Activated CD8-positive, alpha-beta T cell treated with anti-CD3 and anti-CD28 coated beads for 36 hours (primary cell): Measurements from ENCODE around the gene WDR26. TPM values are rescaled to one million over a fixed set of nuclear protein-coding genes. Genes with fewer than 3 reads are reported as not detected.
A peak's percentile ranks its signal among the peaks of the same experiment; 100 is the strongest.

Experiments
- ATAC-seq: fragments of 200-7000 bp; cut with Tn5 transposase; one replicate; pipeline ENCODE4 v1.10.0; 2021; ENCODE audit warnings: mild to moderate bottlenecking, moderate library complexity
- CTCF ChIA-PET: fragments of 350-600 bp; sonication (Branson Sonifier 250); formaldehyde crosslinking; loops from one replicate; lab custom pipeline; 2021; ENCODE audit warnings: antibody characterized with exemption; lab: Charles Lee
- POLR2A ChIA-PET: fragments of 350-600 bp; sonication (Branson Sonifier 250); formaldehyde crosslinking; loops from one replicate; lab custom pipeline; 2021; ENCODE audit warnings: antibody characterized with exemption; lab: Charles Lee
- DNase-seq: peaks from one replicate; pipeline ENCODE4 v3.0.0-alpha.2; 2020
- H3K27ac Mint-ChIP-seq: one replicate; pipeline ENCODE4 v1.8.0; 2021; ENCODE audit warnings: mild to moderate bottlenecking, mixed read lengths
- H3K27me3 Mint-ChIP-seq: one replicate; pipeline ENCODE4 v1.8.0; 2021; ENCODE audit warnings: mixed read lengths
- H3K36me3 Mint-ChIP-seq: one replicate; pipeline ENCODE4 v1.8.0; 2021; ENCODE audit warnings: low read depth, mixed read lengths
- H3K4me1 Mint-ChIP-seq: one replicate; pipeline ENCODE4 v1.8.0; 2021; ENCODE audit warnings: low read depth, mixed read lengths
- H3K4me3 Mint-ChIP-seq: one replicate; pipeline ENCODE4 v1.8.0; 2021; ENCODE audit warnings: mild to moderate bottlenecking, moderate library complexity, mixed read lengths
- H3K9me3 Mint-ChIP-seq: one replicate; pipeline ENCODE4 v1.8.0; 2021; ENCODE audit warnings: mixed read lengths
- intact Hi-C: fragments of 100-400 bp; cut with micrococcal nuclease; formaldehyde crosslinking; loops from one replicate; pipeline ENCODE4 v1.10.0; 2022
- total RNA-seq, 2 experiments: library from RNA; stranded (reverse); gene quantifications; one replicate each; pipeline ENCODE4 v1.2.3, GENCODE V29; 2021
- TF ChIP-seq, protein P1 (sequence below): fragments of 200-600 bp; IDR thresholded peaks from one replicate; pipeline ENCODE4 v1.8.0; 2022; ENCODE audit warnings: antibody characterized with exemption, mild to moderate bottlenecking

The WDR26 gene
- total RNA-seq, 2 experiments from 2014 or later = 75.2 to 75.8 TPM

DNA sequence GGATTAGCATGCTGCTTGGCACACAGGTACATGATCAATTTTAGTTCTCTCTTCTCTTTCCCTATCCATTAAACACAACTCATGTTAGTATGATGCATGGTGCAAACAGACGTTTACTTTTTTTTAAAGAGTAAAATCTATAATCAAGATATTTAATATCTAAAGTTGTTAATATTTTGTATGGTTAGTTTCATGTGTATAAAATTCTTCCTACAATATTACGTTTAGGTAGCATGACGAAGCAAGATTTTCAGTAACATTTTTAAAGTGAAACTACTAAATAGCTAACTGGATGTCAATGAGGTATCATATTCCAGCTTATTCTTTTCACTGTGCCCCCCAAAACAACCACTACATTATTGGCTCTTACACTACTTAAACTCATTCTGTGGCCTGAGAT, 41.3 kb downstream of the WDR26 start:
- Mint-ChIP-seq H3K27ac (peak overlapping the region; percentile 31), H3K9me3 (no peaks in the 10 kb centered on the region), H3K4me3 (no peak overlapping the region), H3K36me3 (peaks cover 72% of the 10 kb centered on the region), H3K27me3 (no peaks in the 10 kb centered on the region), H3K4me1 (peaks cover 31% of the 10 kb centered on the region)
- intact Hi-C loops = no loop called here
- ATAC-seq = no peak
- DNase-seq = no peak
- ChIA-PET POLR2A (no interaction called here), CTCF (interaction anchor here (0.6 to 1.5 kb wide), 2 partner anchors 10 kb away, joined by 3 to 5 read pairs; no protein-coding TSS in a partner anchor)
- TF ChIP-seq, protein P1, sequence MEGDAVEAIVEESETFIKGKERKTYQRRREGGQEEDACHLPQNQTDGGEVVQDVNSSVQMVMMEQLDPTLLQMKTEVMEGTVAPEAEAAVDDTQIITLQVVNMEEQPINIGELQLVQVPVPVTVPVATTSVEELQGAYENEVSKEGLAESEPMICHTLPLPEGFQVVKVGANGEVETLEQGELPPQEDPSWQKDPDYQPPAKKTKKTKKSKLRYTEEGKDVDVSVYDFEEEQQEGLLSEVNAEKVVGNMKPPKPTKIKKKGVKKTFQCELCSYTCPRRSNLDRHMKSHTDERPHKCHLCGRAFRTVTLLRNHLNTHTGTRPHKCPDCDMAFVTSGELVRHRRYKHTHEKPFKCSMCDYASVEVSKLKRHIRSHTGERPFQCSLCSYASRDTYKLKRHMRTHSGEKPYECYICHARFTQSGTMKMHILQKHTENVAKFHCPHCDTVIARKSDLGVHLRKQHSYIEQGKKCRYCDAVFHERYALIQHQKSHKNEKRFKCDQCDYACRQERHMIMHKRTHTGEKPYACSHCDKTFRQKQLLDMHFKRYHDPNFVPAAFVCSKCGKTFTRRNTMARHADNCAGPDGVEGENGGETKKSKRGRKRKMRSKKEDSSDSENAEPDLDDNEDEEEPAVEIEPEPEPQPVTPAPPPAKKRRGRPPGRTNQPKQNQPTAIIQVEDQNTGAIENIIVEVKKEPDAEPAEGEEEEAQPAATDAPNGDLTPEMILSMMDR = no peak

GRCh38 chr1:224392411-224393249, 42.0 kb downstream of the WDR26 start:
- ATAC-seq (peak; percentile 83), DNase-seq (no peak)
- Mint-ChIP-seq H3K4me1 (peaks cover 38% of the 10 kb centered on the region), H3K4me3 (no peak overlapping the region), H3K27ac (peak overlapping the region; percentile 75), H3K36me3 (peaks cover 71% of the 10 kb centered on the region), H3K27me3 (no peaks in the 10 kb centered on the region), H3K9me3 (no peaks in the 10 kb centered on the region)
- TF ChIP-seq, protein P1 = no peak
- intact Hi-C loops = no loop called here
- POLR2A ChIA-PET = no interaction called here
- CTCF ChIA-PET = interaction anchor here (0.6 kb wide), 1 partner anchor 9 kb away, joined by 3 read pairs; no protein-coding TSS in a partner anchor

DNA sequence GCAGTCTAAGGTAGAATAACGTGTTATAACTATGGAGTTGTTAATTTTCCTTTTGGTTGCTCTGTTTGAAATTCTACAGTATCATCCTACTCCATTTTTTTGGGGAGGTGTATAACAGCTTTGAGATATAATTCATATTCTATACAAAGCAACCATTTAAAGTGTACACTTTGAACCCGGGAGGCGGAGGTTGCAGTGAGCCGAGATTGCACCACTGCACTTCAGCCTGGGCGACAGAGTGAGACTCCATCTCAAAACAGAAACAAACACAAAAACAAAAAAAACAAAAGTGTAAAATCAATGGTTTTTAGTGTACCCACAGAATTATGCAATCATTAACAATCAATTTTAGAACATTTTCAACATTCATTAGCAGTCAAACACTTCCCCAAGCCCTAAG, 44.1 kb downstream of the WDR26 start:
- intact Hi-C loops = no loop called here
- H3K27me3 Mint-ChIP-seq = no peaks in the 10 kb centered on the region
- H3K27ac Mint-ChIP-seq = no peak overlapping the region
- peaks cover 62% of the 10 kb centered on the region for H3K36me3 Mint-ChIP-seq
- no peaks in the 10 kb centered on the region for H3K9me3 Mint-ChIP-seq
- CTCF ChIA-PET = interaction anchor here (1.0 kb wide), 1 partner anchor 27 kb away, joined by 3 read pairs; no protein-coding TSS in a partner anchor
- peaks cover 51% of the 10 kb centered on the region for H3K4me1 Mint-ChIP-seq
- TF ChIP-seq, protein P1 = no peak
- H3K4me3 Mint-ChIP-seq = no peak overlapping the region
- POLR2A ChIA-PET = interaction anchor here (1.0 kb wide), 2 partner anchors 22 to 32 kb away, joined by 3 read pairs; no protein-coding TSS in a partner anchor
- no peak for ATAC-seq
- DNase-seq = no peak

DNA sequence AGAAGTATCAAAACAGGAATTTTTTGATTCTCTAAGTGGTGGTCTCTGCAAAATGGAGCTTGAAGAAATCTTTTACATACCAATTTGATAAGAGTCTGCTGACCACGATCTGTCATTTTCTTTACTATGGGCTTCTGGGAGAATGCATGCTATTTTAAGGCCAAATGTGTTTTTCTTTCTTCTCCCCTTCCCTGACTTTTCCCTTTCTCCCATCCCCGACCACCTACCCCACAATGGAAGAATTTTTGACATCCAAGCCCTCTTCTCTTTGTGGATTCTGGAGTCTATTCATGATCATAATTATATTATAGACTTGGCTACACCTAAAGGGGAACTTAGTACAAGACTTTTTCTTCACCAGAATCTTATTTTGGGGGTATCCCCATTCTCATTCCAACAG, 46.7 kb downstream of the WDR26 start:
- H3K9me3 Mint-ChIP-seq = no peaks in the 10 kb centered on the region
- ATAC-seq = no peak
- ChIA-PET CTCF (interaction anchor here (0.9 to 2.8 kb wide), 5 partner anchors 9 to 30 kb away, joined by 3 to 9 read pairs (median 3); no protein-coding TSS in a partner anchor), POLR2A (interaction anchor here (0.7 to 1.3 kb wide), 4 partner anchors 10 to 41 kb away, joined by 3 to 4 read pairs (median 3); no protein-coding TSS in a partner anchor)
- intact Hi-C loops = no loop called here
- no peak overlapping the region for H3K27ac Mint-ChIP-seq
- peaks cover 63% of the 10 kb centered on the region for H3K36me3 Mint-ChIP-seq
- H3K4me3 Mint-ChIP-seq = no peak overlapping the region
- DNase-seq = no peak
- H3K27me3 Mint-ChIP-seq = no peaks in the 10 kb centered on the region
- peaks cover 48% of the 10 kb centered on the region for H3K4me1 Mint-ChIP-seq
- TF ChIP-seq, protein P1 = no peak
